ENCODE results near the gene TBCCD1. TPM values are rescaled to one million over a fixed set of nuclear protein-coding genes. Genes with fewer than 3 reads are reported as not detected.
A peak's percentile ranks its signal among the peaks of the same experiment; 100 is the strongest.

TBCCD1 gene
- total and polyA plus RNA-seq, 2 experiments from 2014 or later, result 5.8 to 16.7 TPM

DNA sequence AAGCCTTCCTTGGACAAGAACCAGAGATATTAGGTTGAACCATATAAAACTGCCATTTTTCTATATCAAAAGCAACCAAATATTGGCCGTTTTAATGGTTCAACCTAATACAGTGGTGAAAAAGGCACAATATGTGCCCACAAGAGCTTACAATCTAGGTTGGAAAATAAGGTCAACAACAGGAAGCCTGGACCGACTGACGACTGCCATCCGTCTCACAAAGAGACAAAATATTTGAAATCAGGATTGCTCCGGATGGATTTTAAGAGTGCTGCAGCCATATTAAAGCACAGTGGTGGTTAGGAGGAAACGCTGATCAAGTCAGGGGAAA, 47.1 kb upstream of the TBCCD1 start:
- Mint-ChIP-seq H3K36me3 (ENCODE audit: low read depth) (no peaks in the 10 kb centered on the region), H3K4me3 (no peak overlapping the region), H3K27ac (no peak overlapping the region), H3K27me3 (ENCODE audit: insufficient read depth, low read depth, poor library complexity) (peaks cover 15% of the 10 kb centered on the region), H3K9me3 (peaks cover 3% of the 10 kb centered on the region; the same call in 1 of the 3 replicates), H3K4me1 (peaks cover 13% of the 10 kb centered on the region)
- Histone ChIP-seq H3K4me3 (no peak overlapping the region), H3K79me2 (replicated peaks; ENCODE audit: insufficient read depth) (no peaks in the 10 kb centered on the region), H3F3A (replicated peaks; ENCODE audit: low read depth) (no peaks in the 10 kb centered on the region), H3K27ac (ENCODE audit: low read depth) (no peak overlapping the region), H3K27me3 (ENCODE audit: insufficient read depth) (peaks cover 6% of the 10 kb centered on the region; the same call in 1 of the 2 replicates), H3K4me2 (no peak overlapping the region), H3K9me2 (ENCODE audit: insufficient read depth) (no peaks in the 10 kb centered on the region), H4K20me1 (replicated peaks; ENCODE audit: insufficient read depth) (no peaks in the 10 kb centered on the region), H2AFZ (0 out of 2 replicates have a peak overlapping the region, but pooled peaks have one; percentile 18), H3K36me3 (ENCODE audit: insufficient read depth) (no peaks in the 10 kb centered on the region), H3K4me1 (ENCODE audit: insufficient read depth) (peaks cover 11% of the 10 kb centered on the region)
- ATAC-seq (no peak), DNase-seq (ENCODE audit: low spot score) (no peak)
- TF ChIP-seq NANOG (IDR thresholded peaks at IDR 0.05; ENCODE audit: borderline replicate concordance), result no peak
- TF ChIP-seq EZH2 (IDR thresholded peaks at IDR 0.05; ENCODE audit: low read depth, unreplicated experiment), result no peak
- no peak for TF ChIP-seq EZH2phosphoT487 (IDR thresholded peaks at IDR 0.05; ENCODE audit: unreplicated experiment)
- TF ChIP-seq ZNF331 (CRISPR knock-in tag; IDR thresholded peaks at IDR 0.05; ENCODE audit: low read depth), result no peak
- TF ChIP-seq, protein P1, sequence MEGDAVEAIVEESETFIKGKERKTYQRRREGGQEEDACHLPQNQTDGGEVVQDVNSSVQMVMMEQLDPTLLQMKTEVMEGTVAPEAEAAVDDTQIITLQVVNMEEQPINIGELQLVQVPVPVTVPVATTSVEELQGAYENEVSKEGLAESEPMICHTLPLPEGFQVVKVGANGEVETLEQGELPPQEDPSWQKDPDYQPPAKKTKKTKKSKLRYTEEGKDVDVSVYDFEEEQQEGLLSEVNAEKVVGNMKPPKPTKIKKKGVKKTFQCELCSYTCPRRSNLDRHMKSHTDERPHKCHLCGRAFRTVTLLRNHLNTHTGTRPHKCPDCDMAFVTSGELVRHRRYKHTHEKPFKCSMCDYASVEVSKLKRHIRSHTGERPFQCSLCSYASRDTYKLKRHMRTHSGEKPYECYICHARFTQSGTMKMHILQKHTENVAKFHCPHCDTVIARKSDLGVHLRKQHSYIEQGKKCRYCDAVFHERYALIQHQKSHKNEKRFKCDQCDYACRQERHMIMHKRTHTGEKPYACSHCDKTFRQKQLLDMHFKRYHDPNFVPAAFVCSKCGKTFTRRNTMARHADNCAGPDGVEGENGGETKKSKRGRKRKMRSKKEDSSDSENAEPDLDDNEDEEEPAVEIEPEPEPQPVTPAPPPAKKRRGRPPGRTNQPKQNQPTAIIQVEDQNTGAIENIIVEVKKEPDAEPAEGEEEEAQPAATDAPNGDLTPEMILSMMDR (conservative IDR thresholded peaks at IDR 0.05; ENCODE audit: low read depth in 2 of 2), result no peak
- TF ChIP-seq ZNF114 (CRISPR knock-in tag; IDR thresholded peaks at IDR 0.05), result no peak
- TF ChIP-seq, protein P2, sequence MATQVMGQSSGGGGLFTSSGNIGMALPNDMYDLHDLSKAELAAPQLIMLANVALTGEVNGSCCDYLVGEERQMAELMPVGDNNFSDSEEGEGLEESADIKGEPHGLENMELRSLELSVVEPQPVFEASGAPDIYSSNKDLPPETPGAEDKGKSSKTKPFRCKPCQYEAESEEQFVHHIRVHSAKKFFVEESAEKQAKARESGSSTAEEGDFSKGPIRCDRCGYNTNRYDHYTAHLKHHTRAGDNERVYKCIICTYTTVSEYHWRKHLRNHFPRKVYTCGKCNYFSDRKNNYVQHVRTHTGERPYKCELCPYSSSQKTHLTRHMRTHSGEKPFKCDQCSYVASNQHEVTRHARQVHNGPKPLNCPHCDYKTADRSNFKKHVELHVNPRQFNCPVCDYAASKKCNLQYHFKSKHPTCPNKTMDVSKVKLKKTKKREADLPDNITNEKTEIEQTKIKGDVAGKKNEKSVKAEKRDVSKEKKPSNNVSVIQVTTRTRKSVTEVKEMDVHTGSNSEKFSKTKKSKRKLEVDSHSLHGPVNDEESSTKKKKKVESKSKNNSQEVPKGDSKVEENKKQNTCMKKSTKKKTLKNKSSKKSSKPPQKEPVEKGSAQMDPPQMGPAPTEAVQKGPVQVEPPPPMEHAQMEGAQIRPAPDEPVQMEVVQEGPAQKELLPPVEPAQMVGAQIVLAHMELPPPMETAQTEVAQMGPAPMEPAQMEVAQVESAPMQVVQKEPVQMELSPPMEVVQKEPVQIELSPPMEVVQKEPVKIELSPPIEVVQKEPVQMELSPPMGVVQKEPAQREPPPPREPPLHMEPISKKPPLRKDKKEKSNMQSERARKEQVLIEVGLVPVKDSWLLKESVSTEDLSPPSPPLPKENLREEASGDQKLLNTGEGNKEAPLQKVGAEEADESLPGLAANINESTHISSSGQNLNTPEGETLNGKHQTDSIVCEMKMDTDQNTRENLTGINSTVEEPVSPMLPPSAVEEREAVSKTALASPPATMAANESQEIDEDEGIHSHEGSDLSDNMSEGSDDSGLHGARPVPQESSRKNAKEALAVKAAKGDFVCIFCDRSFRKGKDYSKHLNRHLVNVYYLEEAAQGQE (IDR thresholded peaks at IDR 0.05; ENCODE audit: unreplicated experiment), result no peak
- TF ChIP-seq, protein P3, sequence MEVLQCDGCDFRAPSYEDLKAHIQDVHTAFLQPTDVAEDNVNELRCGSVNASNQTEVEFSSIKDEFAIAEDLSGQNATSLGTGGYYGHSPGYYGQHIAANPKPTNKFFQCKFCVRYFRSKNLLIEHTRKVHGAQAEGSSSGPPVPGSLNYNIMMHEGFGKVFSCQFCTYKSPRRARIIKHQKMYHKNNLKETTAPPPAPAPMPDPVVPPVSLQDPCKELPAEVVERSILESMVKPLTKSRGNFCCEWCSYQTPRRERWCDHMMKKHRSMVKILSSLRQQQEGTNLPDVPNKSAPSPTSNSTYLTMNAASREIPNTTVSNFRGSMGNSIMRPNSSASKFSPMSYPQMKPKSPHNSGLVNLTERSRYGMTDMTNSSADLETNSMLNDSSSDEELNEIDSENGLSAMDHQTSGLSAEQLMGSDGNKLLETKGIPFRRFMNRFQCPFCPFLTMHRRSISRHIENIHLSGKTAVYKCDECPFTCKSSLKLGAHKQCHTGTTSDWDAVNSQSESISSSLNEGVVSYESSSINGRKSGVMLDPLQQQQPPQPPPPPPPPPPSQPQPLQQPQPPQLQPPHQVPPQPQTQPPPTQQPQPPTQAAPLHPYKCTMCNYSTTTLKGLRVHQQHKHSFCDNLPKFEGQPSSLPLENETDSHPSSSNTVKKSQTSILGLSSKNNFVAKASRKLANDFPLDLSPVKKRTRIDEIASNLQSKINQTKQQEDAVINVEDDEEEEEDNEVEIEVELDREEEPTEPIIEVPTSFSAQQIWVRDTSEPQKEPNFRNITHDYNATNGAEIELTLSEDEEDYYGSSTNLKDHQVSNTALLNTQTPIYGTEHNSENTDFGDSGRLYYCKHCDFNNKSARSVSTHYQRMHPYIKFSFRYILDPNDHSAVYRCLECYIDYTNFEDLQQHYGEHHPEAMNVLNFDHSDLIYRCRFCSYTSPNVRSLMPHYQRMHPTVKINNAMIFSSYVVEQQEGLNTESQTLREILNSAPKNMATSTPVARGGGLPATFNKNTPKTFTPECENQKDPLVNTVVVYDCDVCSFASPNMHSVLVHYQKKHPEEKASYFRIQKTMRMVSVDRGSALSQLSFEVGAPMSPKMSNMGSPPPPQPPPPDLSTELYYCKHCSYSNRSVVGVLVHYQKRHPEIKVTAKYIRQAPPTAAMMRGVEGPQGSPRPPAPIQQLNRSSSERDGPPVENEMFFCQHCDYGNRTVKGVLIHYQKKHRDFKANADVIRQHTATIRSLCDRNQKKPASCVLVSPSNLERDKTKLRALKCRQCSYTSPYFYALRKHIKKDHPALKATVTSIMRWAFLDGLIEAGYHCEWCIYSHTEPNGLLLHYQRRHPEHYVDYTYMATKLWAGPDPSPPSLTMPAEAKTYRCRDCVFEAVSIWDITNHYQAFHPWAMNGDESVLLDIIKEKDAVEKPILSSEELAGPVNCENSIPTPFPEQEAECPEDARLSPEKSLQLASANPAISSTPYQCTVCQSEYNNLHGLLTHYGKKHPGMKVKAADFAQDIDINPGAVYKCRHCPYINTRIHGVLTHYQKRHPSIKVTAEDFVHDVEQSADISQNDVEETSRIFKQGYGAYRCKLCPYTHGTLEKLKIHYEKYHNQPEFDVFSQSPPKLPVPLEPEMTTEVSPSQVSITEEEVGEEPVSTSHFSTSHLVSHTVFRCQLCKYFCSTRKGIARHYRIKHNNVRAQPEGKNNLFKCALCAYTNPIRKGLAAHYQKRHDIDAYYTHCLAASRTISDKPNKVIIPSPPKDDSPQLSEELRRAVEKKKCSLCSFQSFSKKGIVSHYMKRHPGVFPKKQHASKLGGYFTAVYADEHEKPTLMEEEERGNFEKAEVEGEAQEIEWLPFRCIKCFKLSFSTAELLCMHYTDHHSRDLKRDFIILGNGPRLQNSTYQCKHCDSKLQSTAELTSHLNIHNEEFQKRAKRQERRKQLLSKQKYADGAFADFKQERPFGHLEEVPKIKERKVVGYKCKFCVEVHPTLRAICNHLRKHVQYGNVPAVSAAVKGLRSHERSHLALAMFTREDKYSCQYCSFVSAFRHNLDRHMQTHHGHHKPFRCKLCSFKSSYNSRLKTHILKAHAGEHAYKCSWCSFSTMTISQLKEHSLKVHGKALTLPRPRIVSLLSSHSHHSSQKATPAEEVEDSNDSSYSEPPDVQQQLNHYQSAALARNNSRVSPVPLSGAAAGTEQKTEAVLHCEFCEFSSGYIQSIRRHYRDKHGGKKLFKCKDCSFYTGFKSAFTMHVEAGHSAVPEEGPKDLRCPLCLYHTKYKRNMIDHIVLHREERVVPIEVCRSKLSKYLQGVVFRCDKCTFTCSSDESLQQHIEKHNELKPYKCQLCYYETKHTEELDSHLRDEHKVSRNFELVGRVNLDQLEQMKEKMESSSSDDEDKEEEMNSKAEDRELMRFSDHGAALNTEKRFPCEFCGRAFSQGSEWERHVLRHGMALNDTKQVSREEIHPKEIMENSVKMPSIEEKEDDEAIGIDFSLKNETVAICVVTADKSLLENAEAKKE (CRISPR knock-in tag; IDR thresholded peaks at IDR 0.05), result no peak
- no peak for TF ChIP-seq CREB1 (CRISPR knock-in tag; IDR thresholded peaks at IDR 0.05; ENCODE audit: low read depth)
- TF ChIP-seq JUNB (IDR thresholded peaks at IDR 0.05; ENCODE audit: unreplicated experiment), result no peak
- TF ChIP-seq, protein P4, sequence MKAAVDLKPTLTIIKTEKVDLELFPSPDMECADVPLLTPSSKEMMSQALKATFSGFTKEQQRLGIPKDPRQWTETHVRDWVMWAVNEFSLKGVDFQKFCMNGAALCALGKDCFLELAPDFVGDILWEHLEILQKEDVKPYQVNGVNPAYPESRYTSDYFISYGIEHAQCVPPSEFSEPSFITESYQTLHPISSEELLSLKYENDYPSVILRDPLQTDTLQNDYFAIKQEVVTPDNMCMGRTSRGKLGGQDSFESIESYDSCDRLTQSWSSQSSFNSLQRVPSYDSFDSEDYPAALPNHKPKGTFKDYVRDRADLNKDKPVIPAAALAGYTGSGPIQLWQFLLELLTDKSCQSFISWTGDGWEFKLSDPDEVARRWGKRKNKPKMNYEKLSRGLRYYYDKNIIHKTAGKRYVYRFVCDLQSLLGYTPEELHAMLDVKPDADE (IDR thresholded peaks at IDR 0.05), result no peak
- TF ChIP-seq STAT1 (IDR thresholded peaks at IDR 0.05; ENCODE audit: unreplicated experiment), result no peak
- no peak for TF ChIP-seq POLR2AphosphoS5 (IDR thresholded peaks at IDR 0.05; ENCODE audit: low read depth)

All from GM23338 (cell line).